ENCODE data around the gene SLC7A4. TPM values are rescaled to one million over a fixed set of nuclear protein-coding genes. Genes with fewer than 3 reads are reported as not detected.

SLC7A4 gene
- total RNA-seq, 4 donors from 2014 or later, result 2.5 to 11.7 (median 4.5) TPM

- Histone ChIP-seq H3K4me3 (no peak overlapping the region), H3K27me3 (peaks cover 0 to 47% (median 0%) of the 10 kb centered on the region in 4 donors), H3K4me1 (peaks cover 9 to 29% (median 14%) of the 10 kb centered on the region in 3 donors), H3K36me3 (no peaks in the 10 kb centered on the region), H3K9me3 (no peaks in the 10 kb centered on the region), H3K27ac (no peak overlapping the region)
- no peak for TF ChIP-seq POLR2A (IDR thresholded peaks at IDR 0.05)
- no peak for TF ChIP-seq CTCF (IDR thresholded peaks at IDR 0.05)
- no peak for DNase-seq
- intact Hi-C loops (cut with DNase I), result no loop called here
- WGBS, 2 donors, result 72 to 83% methylated on average over 3 of the region's 3 CpGs
Observed at GRCh38 chr22:21033895-21034294, 1.5 kb upstream of the SLC7A4 start.

GRCh38 chr22:21032868-21033688 lies 717 bp upstream of the SLC7A4 start:
- peaks cover 9 to 22% (median 13%) of the 10 kb centered on the region in 3 donors for H3K4me1 ChIP-seq
- peaks cover 0 to 55% (median 0%) of the 10 kb centered on the region in 4 donors for H3K27me3 ChIP-seq
- H3K27ac ChIP-seq, result no peak overlapping the region
- DNase-seq, result no peak
- no peaks in the 10 kb centered on the region for H3K9me3 ChIP-seq
- no peaks in the 10 kb centered on the region for H3K36me3 ChIP-seq
- WGBS, 2 donors, result 86 to 88% methylated on average over 7 to 12 of the region's 12 CpGs
- intact Hi-C loops (cut with DNase I), result no loop called here
- no peak for TF ChIP-seq CTCF (IDR thresholded peaks at IDR 0.05)
- no peak for TF ChIP-seq POLR2A (IDR thresholded peaks at IDR 0.05)
- H3K4me3 ChIP-seq, result peak overlapping the region in 1 of 4 donors; percentile 55

DNA sequence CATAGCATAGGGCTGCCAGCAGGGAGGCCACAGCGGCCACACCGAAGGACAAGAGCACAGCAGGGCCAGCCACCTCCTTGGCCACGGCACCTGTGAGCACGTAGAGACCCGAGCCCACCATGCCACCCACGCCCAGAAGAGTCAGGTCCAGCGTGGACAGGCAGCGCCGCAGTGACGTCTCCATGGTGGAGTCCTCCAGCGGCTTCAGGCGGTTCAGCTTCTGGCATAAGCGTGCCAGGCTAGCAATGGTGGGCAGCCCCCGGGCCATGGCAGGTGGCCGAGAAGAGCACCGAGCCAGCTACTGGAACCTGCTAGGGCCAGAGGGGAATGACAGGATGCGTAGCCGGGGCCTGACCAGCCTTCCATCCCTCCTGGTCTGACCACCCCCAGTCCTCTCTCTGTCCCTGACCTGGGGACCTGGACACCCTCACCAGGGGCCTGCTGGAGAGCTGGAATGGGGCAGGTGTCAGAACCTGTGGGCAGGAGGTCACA lies 770 bp downstream of the SLC7A4 start:
- DNase-seq, result no peak

DNA sequence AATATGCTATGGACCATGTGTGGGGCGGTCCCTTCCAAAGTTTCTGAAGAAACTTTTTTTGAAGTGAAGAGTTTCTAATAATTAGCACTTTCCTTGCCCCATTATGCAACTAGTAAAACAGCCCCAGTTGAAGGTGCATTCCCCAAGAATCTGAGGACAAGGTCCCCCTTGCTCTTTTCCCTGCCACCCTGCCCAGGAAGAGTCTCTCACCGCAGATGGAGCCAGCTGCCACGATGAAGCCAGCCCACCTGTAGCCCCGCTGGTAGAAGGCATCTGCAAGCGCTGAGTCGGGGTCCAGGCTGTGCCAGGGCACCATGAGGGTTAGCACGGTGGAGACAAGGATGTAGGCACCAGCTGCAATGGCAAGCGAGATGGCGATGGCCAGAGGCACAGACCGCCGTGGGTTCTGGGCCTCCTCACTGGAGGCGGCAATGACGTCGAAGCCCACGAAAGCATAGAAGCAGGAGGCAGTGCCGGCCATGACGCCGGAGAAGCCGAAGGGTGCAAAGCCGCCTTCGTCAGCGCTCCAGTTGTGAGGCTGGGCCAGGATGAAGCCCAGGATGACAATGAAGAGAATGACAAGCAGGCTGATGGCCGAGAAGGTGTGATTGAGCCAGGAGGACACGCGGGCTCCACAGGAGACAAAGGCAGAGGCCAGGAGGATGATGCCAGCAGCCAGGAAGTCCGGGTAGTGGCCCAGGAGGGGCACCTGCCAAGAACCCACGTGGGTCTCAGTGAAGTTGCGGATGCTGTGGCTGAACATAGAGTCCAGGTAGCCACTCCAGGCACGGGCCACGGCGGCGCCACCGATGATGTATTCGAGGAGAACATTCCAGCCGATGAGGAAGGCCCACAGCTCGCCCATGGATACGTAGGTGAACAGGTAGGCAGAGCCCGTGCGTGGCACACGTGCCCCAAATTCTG lies 1.5 kb downstream of the SLC7A4 start:
- 87 to 94% methylated on average over 25 to 35 of the region's 40 CpGs for WGBS, 2 donors
- no peak overlapping the region for H3K27ac ChIP-seq
- intact Hi-C loops (cut with DNase I), result no loop called here
- DNase-seq, result no peak
- no peaks in the 10 kb centered on the region for H3K36me3 ChIP-seq
- no peak overlapping the region for H3K4me3 ChIP-seq
- H3K27me3 ChIP-seq, result peaks cover 0 to 56% (median 0%) of the 10 kb centered on the region in 4 donors
- H3K9me3 ChIP-seq, result no peaks in the 10 kb centered on the region
- no peak for TF ChIP-seq CTCF (IDR thresholded peaks at IDR 0.05)
- TF ChIP-seq POLR2A (IDR thresholded peaks at IDR 0.05), result no peak
- H3K4me1 ChIP-seq, result peaks cover 18 to 39% (median 22%) of the 10 kb centered on the region in 3 donors

More for the DNA sequence above, 770 bp downstream of the SLC7A4 start:
- 76% methylated on average over 7 of the region's 18 CpGs; no CpG with 5 or more reads in 1 of the 2 donors for WGBS, 2 donors
- peak overlapping the region; percentile 34 to 55 (median 46) for H3K4me3 ChIP-seq
- peak overlapping the region in 1 of 4 donors; percentile 9 for H3K27ac ChIP-seq
- intact Hi-C loops (cut with DNase I), result no loop called here
- no peaks in the 10 kb centered on the region for H3K9me3 ChIP-seq
- peaks cover 0 to 56% (median 0%) of the 10 kb centered on the region in 4 donors for H3K27me3 ChIP-seq
- H3K4me1 ChIP-seq, result peaks cover 11 to 32% (median 15%) of the 10 kb centered on the region in 3 donors
- TF ChIP-seq CTCF (IDR thresholded peaks at IDR 0.05) (no peak), POLR2A (IDR thresholded peaks at IDR 0.05) (no peak)
- H3K36me3 ChIP-seq, result no peaks in the 10 kb centered on the region

Data from esophagus squamous epithelium (tissue), 5 donors.